ENCODE data around the gene ARHGEF11. TPM values are rescaled to one million over a fixed set of nuclear protein-coding genes. Genes with fewer than 3 reads are reported as not detected.

The ARHGEF11 gene
- total and polyA plus RNA-seq, 2 of the 4 experiments (the other 2 are of a cell fraction), result 16.8 to 17.2 TPM

DNA sequence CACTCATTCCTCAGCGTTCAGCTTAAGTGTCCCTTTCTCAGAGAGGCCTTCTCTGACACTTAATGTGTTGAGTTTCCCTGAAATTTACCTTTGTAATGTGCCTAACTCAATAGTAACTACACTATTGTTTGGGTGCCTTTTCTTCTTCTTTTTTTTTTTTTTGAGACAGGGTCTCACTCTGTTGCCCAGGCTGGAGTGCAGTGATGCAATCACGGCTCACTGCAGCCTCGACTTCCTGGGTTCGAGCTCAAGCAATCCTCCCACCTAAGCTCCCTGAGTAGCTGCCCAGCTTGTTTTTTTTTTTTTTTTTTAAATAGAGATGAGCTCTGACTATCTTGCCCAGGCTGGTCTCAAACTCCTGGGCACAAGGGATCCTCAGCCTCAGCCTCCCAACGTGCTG is 50.1 kb downstream of the ARHGEF11 start:
- H3K4me2 ChIP-seq (ENCODE audit: low read depth, low read length), result no peak overlapping the region
- H4K5ac ChIP-seq (ENCODE audit: low read depth, low read length), result no peak overlapping the region
- H2AK5ac ChIP-seq (ENCODE audit: low read depth, low read length), result no peak overlapping the region
- H4K20me1 ChIP-seq (ENCODE audit: insufficient read depth, low read length), result peaks cover 13% of the 10 kb centered on the region; the same call in 1 of the 2 replicates
- no peak overlapping the region for H2BK5ac ChIP-seq (ENCODE audit: low read depth, low read length, poor library complexity, severe bottlenecking)
- H4K8ac ChIP-seq (ENCODE audit: low read depth in 2 of 2, low read length in 2 of 2), result no peak overlapping the region
- CTCF ChIA-PET, result interaction anchor here (0.6 to 1.4 kb wide), 3 partner anchors 16 to 38 kb away, joined by 3 to 4 read pairs (median 3); no protein-coding TSS in a partner anchor
- H2BK15ac ChIP-seq (ENCODE audit: low read depth, low read length), result no peak overlapping the region
- no peaks in the 10 kb centered on the region for H3K4me1 ChIP-seq (ENCODE audit: control insufficient read depth, insufficient read depth, low read length)
- POLR2A ChIA-PET (ENCODE audit: unreplicated experiment), result no interaction called here
- no peak overlapping the region for H2BK20ac ChIP-seq (ENCODE audit: low read depth, low read length)
- in situ Hi-C loops (cut with MboI; ENCODE audit: low sequenced_read_pairs) (no loop called here), intact Hi-C loops (cut with micrococcal nuclease) (no loop called here), dilution Hi-C loops (cut with HindIII; ENCODE audit: low sequenced_read_pairs, unreplicated experiment) (no loop called here)
- no peak overlapping the region for H3K18ac ChIP-seq (ENCODE audit: low read depth, low read length)
- H3K27ac ChIP-seq (ENCODE audit: insufficient read depth, low read length), result no peak overlapping the region
- DNase-seq (no peak), ATAC-seq (ENCODE audit: low read depth) (no peak)
- BruUV-seq (replicated peaks), result no TSS peak
- H4K91ac ChIP-seq (ENCODE audit: insufficient read depth, low read depth, low read length), result no peak overlapping the region
- no peak overlapping the region for H2AFZ ChIP-seq (replicated peaks; ENCODE audit: low read length, poor library complexity)
- no peak overlapping the region for H3K14ac ChIP-seq (replicated peaks; ENCODE audit: low read depth, low read length)
- H3K56ac ChIP-seq (ENCODE audit: extremely low read depth, insufficient read depth, low read length), result no peak overlapping the region
- H2AK9ac ChIP-seq (replicated peaks; ENCODE audit: low read depth, low read length, poor library complexity), result no peak overlapping the region
- H3K27me3 ChIP-seq (ENCODE audit: control insufficient read depth, insufficient read depth, low read length), result no peaks in the 10 kb centered on the region
- H3K23ac ChIP-seq (ENCODE audit: low read depth, low read length), result no peak overlapping the region
- no peaks in the 10 kb centered on the region for H3K9me3 ChIP-seq (ENCODE audit: control insufficient read depth, insufficient read depth, low read length)
- peaks cover 2% of the 10 kb centered on the region for H3K9me1 ChIP-seq (ENCODE audit: insufficient read depth, low read length)
- no peak for TF ChIP-seq POLR2A (IDR thresholded peaks at IDR 0.05; ENCODE audit: low read depth, low read length)
- no peak for TF ChIP-seq USF2 (IDR thresholded peaks at IDR 0.05; ENCODE audit: low read depth, low read length)
- TF ChIP-seq CHD1 (IDR thresholded peaks at IDR 0.05; ENCODE audit: low read depth, low read length), result no peak
- no peak for TF ChIP-seq SMC3 (IDR thresholded peaks at IDR 0.05; ENCODE audit: low read depth, low read length)
- TF ChIP-seq RCOR1 (IDR thresholded peaks at IDR 0.05; ENCODE audit: insufficient replicate concordance, low read length), result no peak
- TF ChIP-seq MXI1 (IDR thresholded peaks at IDR 0.05; ENCODE audit: borderline replicate concordance, low read depth, low read length), result no peak
- TF ChIP-seq MAZ (IDR thresholded peaks at IDR 0.05; ENCODE audit: borderline replicate concordance, low read depth, low read length), result no peak
- TF ChIP-seq CEBPB (IDR thresholded peaks at IDR 0.05; ENCODE audit: low read depth, low read length), result no peak
- TF ChIP-seq RFX5 (IDR thresholded peaks at IDR 0.05; ENCODE audit: low read depth, low read length), result no peak
- WGBS, 2 experiments (ENCODE audit: extremely low coverage in 2 of 2, insufficient read length in 1 of 2), result no CpG with 5 or more reads among the region's 5 CpGs
- H3K4ac ChIP-seq (ENCODE audit: low read depth, low read length), result no peak overlapping the region
- H2BK120ac ChIP-seq (ENCODE audit: low read depth, low read length), result no peak overlapping the region
- no peak overlapping the region for H3K4me3 ChIP-seq (ENCODE audit: insufficient read depth, low read depth, low read length)
- no peak overlapping the region for H3K9ac ChIP-seq (ENCODE audit: low read depth, low read length)
- H3K79me1 ChIP-seq (ENCODE audit: low read depth in 1 of 2, low read length in 2 of 2), result peaks cover 36 to 42% of the 10 kb centered on the region in 2 experiments
- H3K36me3 ChIP-seq (ENCODE audit: control insufficient read depth, insufficient read depth, low read length), result peaks cover 5% of the 10 kb centered on the region; the same call in 1 of the 2 replicates

Data from IMR-90 (cell line).